ENCODE measurements around the gene PIN4. TPM values are rescaled to one million over a fixed set of nuclear protein-coding genes. Genes with fewer than 3 reads are reported as not detected.

PIN4 gene
- total RNA-seq, 2 experiments from 2014 or later, result 12.3 to 14.6 TPM

DNA sequence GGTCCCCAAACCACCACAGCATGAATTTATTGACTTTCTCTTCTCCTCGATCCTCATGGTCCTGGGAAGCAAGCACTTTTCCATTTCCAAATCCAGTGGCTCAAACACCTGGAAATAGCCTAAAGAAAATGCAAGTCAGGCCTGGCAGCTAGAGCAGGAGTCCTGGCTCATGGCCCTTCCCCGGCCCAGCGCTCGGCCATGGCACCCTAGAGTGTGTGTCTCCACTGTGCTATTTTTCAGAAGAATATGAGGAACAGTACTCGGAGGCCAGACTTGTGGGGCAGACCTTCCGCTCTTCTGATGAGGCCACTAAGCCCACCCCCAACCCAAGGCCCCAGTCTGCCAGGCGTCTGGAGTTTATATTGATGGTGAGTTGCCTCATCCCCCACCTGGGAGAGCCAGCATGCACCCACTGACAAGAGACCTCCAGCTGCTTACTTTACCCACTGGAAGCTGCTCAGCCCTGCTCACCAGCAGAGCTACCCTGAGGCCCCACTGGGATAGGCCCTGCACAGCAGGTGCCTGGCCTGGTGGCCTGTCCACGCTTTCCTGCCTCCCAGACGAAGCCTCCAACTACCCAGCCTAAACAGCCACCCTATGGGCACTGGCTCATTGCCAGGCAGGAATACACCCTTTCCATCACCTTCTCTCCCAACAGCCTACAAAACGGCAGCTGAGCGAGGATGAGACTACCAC, 47.6 kb upstream of the PIN4 start:
- ChIA-PET POLR2A (no interaction called here), CTCF (ENCODE audit: unreplicated experiment) (no interaction called here)
- Histone ChIP-seq H3K36me3 (ENCODE audit: insufficient read depth, low read length) (no peaks in the 10 kb centered on the region), H3K27ac (ENCODE audit: low read depth, low read length, poor library complexity, severe bottlenecking) (no peak overlapping the region), H3K9me3 (ENCODE audit: low read length) (no peaks in the 10 kb centered on the region), H3K79me2 (ENCODE audit: insufficient read depth, low read depth, low read length) (no peaks in the 10 kb centered on the region), H3K4me1 (ENCODE audit: insufficient read depth, low read length, poor library complexity, severe bottlenecking) (no peaks in the 10 kb centered on the region), H3K4me3 (ENCODE audit: low read depth, low read length, poor library complexity, severe bottlenecking) (no peak overlapping the region), H4K20me1 (ENCODE audit: insufficient read depth, low read length) (no peaks in the 10 kb centered on the region), H3K9me2 (ENCODE audit: insufficient read depth, low read length) (no peaks in the 10 kb centered on the region), H2AFZ (ENCODE audit: low read length) (no peak overlapping the region), H3K4me2 (ENCODE audit: low read length) (no peak overlapping the region)
- no peak for TF ChIP-seq CTCF (conservative IDR thresholded peaks at IDR 0.05; ENCODE audit: low read length)
- no peak for TF ChIP-seq EZH2phosphoT487 (IDR thresholded peaks at IDR 0.05; ENCODE audit: borderline replicate concordance, low read depth, low read length)
- no TSS peak for BruUV-seq (replicated peaks)
- intact Hi-C loops (cut with micrococcal nuclease; ENCODE audit: unreplicated experiment), result no loop called here
- no peak for DNase-seq (ENCODE audit: low spot score)

GRCh38 chrX:72137846-72138495, 43.6 kb upstream of the PIN4 start:
- no peaks in the 10 kb centered on the region for H4K20me1 ChIP-seq (ENCODE audit: insufficient read depth, low read length)
- TF ChIP-seq CTCF (conservative IDR thresholded peaks at IDR 0.05; ENCODE audit: low read length), result no peak
- TF ChIP-seq EZH2phosphoT487 (IDR thresholded peaks at IDR 0.05; ENCODE audit: borderline replicate concordance, low read depth, low read length), result no peak
- H3K36me3 ChIP-seq (ENCODE audit: insufficient read depth, low read length), result no peaks in the 10 kb centered on the region
- H3K9me3 ChIP-seq (ENCODE audit: low read length), result no peaks in the 10 kb centered on the region
- H2AFZ ChIP-seq (ENCODE audit: low read length), result no peak overlapping the region
- no peaks in the 10 kb centered on the region for H3K4me1 ChIP-seq (ENCODE audit: insufficient read depth, low read length, poor library complexity, severe bottlenecking)
- intact Hi-C loops (cut with micrococcal nuclease; ENCODE audit: unreplicated experiment), result no loop called here
- H3K4me2 ChIP-seq (ENCODE audit: low read length), result no peak overlapping the region
- POLR2A ChIA-PET, result interaction anchor here (0.6 kb wide), 1 partner anchor 26 kb away, joined by 3 read pairs; no protein-coding TSS in a partner anchor
- H3K27ac ChIP-seq (ENCODE audit: low read depth, low read length, poor library complexity, severe bottlenecking), result no peak overlapping the region
- no peak overlapping the region for H3K4me3 ChIP-seq (ENCODE audit: low read depth, low read length, poor library complexity, severe bottlenecking)
- no peak for DNase-seq (ENCODE audit: low spot score)
- BruUV-seq (replicated peaks), result no TSS peak
- H3K9me2 ChIP-seq (ENCODE audit: insufficient read depth, low read length), result no peaks in the 10 kb centered on the region
- CTCF ChIA-PET (ENCODE audit: unreplicated experiment), result no interaction called here
- H3K79me2 ChIP-seq (ENCODE audit: insufficient read depth, low read depth, low read length), result no peaks in the 10 kb centered on the region

DNA sequence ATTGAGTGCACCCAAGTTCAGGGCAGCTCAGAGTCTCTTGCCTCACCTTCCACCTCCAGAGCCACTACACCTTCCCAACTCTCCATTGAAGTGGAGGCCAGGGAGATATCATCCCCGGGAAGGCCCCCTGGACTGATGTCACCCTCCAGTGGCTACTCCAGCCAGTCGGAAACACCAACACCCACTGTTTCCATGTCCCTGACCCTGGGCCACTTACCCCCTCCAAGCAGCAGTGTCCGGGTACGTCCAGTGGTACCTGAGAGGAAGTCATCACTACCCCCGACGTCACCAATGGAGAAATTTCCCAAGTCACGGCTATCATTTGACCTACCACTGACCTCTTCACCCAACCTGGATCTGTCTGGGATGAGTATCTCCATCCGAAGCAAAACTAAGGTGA, 42.0 kb upstream of the PIN4 start:
- Histone ChIP-seq H3K4me2 (ENCODE audit: low read length) (no peak overlapping the region), H3K79me2 (ENCODE audit: insufficient read depth, low read depth, low read length) (no peaks in the 10 kb centered on the region), H3K27ac (ENCODE audit: low read depth, low read length, poor library complexity, severe bottlenecking) (no peak overlapping the region), H4K20me1 (ENCODE audit: insufficient read depth, low read length) (no peaks in the 10 kb centered on the region), H2AFZ (ENCODE audit: low read length) (no peak overlapping the region), H3K36me3 (ENCODE audit: insufficient read depth, low read length) (no peaks in the 10 kb centered on the region), H3K4me3 (ENCODE audit: low read depth, low read length, poor library complexity, severe bottlenecking) (no peak overlapping the region), H3K9me3 (ENCODE audit: low read length) (no peaks in the 10 kb centered on the region), H3K9me2 (ENCODE audit: insufficient read depth, low read length) (no peaks in the 10 kb centered on the region), H3K4me1 (ENCODE audit: insufficient read depth, low read length, poor library complexity, severe bottlenecking) (no peaks in the 10 kb centered on the region)
- no TSS peak for BruUV-seq (replicated peaks)
- ChIA-PET CTCF (ENCODE audit: unreplicated experiment) (no interaction called here), POLR2A (interaction anchor here (0.5 kb wide), 1 partner anchor 22 kb away, joined by 4 read pairs; no protein-coding TSS in a partner anchor)
- intact Hi-C loops (cut with micrococcal nuclease; ENCODE audit: unreplicated experiment), result no loop called here
- TF ChIP-seq EZH2phosphoT487 (IDR thresholded peaks at IDR 0.05; ENCODE audit: borderline replicate concordance, low read depth, low read length), result no peak
- no peak for TF ChIP-seq CTCF (conservative IDR thresholded peaks at IDR 0.05; ENCODE audit: low read length)
- DNase-seq (ENCODE audit: low spot score), result no peak
